ENCODE results near the gene RASAL1.

- TF ChIP-seq CTCF (IDR thresholded peaks at IDR 0.05; ENCODE audit: low read depth, low read length) (no peak), EZH2phosphoT487 (IDR thresholded peaks at IDR 0.05; ENCODE audit: low read depth) (no peak)
Measured at GRCh38 chr12:113063396-113064350, 71.9 kb downstream of the RASAL1 start.
